Fibroblast of peridontal ligament (primary cell): ENCODE data around the gene ELF2.
"Not testable (repeated sequence)": the region's sequence is repeated elsewhere in the genome, so short reads cannot be mapped to it uniquely, and the experiment has no call there.

Experiments
- DNase-seq: peaks from one replicate; pipeline ENCODE4 v3.0.0-alpha.2; 2010; ENCODE audit errors: extremely low read depth

Gene ELF2

DNA sequence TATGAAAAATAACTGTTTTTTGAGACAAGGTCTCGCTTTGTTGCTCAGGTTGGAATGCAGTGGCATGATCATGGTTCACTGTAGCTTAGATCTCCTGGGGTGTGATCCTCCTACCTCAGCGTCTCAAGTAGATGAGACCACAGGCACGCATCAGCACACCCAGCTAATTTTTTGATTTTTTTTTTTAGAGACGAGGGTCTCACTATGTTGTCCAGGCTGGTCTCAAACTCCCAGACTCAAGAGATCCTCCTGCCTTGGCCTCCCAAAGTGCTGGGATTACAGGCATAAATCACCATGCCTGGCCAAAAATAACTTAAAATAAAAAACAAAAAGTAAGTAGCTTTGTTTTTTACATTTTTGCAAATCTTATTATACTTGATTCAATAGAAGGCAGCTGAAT lies 98.1 kb downstream of the ELF2 start:
- DNase-seq: no peak

- no peak for DNase-seq
These were observed 99.3 kb downstream of the ELF2 start for GRCh38 chr4:139077567-139078355.

DNA sequence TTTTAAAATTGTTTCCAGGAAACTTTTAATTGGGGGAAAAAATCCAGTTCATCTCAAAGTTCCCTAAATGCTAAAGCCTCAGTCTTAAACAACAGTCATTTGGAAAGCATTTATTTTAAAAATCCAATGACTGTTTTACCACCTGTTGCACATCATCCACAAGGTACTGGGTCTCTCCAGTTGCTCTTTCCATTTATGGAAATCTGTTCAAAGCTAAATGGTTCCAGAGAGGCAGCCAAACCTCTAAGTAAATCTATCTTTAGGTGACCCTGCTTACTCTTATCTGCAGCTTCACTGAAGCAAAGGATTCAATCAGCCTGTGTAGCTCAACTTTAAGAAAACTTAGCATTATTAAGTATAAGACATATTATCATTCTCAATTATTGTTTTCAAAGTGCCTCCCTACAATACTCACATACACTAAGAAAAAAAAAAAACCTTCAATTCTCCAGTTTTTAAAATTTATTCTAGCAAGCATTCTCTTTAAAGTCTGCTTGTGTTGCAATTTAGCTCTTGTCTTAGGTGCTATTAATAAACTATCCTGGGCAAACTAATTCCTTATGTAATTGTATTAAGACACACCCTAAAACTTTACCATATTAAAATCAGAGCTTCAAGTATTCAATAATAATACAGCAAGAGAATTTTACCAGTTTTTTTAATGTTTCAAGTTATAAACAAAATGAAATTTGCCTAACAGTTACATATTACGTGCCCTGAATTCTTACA lies 100.8 kb downstream of the ELF2 start:
- no peak for DNase-seq

DNA sequence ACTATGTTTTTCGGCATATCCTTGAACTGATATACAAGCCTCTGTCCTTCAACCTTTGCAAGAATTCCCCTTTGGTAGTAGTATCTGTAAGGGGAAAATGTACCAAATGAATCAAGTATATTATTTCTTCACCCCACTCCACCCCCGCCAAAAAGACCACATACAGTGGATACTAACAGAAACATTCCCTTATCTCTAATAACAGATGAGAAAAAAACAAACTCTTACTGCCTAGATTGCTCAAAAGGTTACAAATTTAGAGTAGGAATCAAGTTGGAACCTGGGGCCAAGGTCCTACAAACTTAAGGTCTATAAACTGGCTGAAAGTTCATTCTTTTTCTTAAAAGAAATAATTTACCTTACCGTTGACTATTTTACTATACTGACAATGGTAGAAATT lies 116.4 kb downstream of the ELF2 start:
- no peak for DNase-seq

- not testable (repeated sequence) for DNase-seq
These were observed 118.0 kb downstream of the ELF2 start for GRCh38 chr4:139059026-139059425.

DNA sequence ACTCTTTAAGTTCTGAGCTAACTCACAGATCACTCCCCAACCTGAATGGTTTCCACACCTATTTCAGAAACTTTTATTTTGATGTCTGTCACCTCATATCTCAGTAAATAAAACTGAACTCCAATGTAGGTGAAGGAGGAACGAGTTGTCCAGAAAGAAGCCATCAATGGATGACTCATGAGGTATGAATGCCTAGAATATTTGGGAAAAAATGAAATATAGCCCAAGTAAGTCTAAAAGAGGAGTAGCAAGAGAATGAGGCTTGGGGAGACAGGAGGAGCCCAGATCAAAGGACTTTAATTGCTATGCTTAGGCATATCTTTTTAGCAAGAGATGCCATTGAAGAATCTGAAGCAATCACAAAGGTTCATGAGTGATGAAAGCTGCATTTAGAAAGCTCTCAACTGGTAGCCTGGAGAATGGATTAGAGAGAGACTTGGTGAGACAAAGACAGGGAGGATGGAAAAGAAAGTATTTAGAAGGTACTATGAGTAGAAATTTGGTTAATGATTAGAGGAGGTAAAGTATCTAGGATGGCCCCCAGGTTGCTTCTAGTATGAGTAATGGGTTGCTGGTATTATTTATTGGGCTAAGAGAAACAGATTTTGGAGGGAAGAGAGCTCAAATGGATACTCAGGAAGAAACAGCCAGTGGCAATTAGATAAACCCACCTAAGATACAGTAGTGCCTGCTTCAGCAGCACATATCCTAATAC lies 122.1 kb downstream of the ELF2 start:
- peak; percentile 26 for DNase-seq

GRCh38 chr4:139053909-139054308 lies 123.1 kb downstream of the ELF2 start:
- DNase-seq: no peak

- DNase-seq: peak; percentile 60
These were observed 126.6 kb downstream of the ELF2 start for GRCh38 chr4:139050446-139050845.

GRCh38 chr4:139048026-139048425 lies 129.0 kb downstream of the ELF2 start:
- no peak for DNase-seq

DNA sequence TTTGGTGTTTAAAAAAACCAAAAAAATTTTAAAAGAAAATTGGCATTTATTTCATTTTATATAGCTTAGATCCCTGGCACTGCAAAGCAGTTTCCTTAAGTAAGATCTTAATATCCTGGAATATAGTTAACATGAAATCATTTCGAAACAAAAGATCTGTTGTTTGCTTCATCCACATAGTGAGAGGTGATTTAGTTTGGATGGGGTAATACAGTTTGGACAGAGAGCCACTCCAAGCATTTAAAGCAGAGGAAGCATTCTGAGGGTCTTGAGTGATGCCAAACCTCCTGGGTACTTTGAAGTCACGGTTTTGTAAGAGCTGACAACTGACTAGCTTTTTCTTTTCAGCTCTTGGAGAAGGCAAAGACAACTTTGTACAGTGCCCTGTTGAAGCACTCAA lies 132.7 kb downstream of the ELF2 start:
- no peak for DNase-seq

DNA sequence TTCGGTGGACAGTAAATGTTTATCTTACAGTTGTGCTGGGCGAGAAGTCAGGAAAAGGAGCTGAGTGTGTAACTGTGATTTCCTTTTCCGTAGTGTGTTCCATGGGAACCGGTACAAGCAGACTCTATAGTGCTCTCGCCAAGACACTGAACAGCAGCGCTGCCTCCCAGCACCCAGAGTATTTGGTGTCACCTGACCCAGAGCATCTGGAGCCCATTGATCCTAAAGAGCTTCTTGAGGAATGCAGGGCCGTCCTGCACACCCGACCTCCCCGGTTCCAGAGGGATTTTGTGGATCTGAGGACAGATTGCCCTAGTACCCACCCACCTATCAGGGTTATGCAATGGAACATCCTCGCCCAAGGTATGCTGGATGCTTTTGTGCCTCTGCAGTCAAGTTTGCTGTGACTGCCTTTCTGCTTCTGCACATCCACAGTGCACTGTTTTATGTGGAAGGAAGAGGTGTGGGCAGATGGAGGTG lies 134.0 kb downstream of the ELF2 start:
- DNase-seq: no peak

GRCh38 chr4:139038874-139039443 lies 138.1 kb downstream of the ELF2 start:
- DNase-seq: no peak

DNA sequence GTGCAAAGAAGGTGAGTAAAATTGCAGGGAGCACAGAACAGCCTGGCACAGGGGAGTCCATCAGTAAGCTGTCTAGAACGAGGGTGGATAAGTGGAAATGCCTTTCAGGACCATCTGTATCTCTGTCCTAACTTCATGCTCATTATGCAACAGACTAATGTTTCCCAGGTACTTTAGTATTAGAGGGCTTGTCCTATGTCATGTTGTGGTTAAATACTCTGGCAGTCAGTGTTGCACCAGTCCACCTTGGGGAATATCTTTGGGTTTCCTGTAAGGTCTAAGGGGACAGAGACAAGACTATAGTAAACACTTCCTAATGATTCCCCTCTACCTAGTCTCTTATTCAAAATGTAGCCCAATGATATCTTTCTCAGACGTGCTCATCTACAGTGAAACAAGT lies 140.1 kb downstream of the ELF2 start:
- DNase-seq: no peak

- DNase-seq: no peak
These were observed 141.4 kb downstream of the ELF2 start for GRCh38 chr4:139035650-139036049.

GRCh38 chr4:139030614-139031235 lies 146.3 kb downstream of the ELF2 start:
- DNase-seq: peak; percentile 93

- not testable (repeated sequence) for DNase-seq
These were observed 147.1 kb downstream of the ELF2 start for GRCh38 chr4:139029866-139030363.

- DNase-seq: no peak
These were observed 148.8 kb downstream of the ELF2 start for GRCh38 chr4:139028191-139028661.

- no peak for DNase-seq
These were observed 149.2 kb downstream of the ELF2 start for GRCh38 chr4:139027776-139028175.

DNA sequence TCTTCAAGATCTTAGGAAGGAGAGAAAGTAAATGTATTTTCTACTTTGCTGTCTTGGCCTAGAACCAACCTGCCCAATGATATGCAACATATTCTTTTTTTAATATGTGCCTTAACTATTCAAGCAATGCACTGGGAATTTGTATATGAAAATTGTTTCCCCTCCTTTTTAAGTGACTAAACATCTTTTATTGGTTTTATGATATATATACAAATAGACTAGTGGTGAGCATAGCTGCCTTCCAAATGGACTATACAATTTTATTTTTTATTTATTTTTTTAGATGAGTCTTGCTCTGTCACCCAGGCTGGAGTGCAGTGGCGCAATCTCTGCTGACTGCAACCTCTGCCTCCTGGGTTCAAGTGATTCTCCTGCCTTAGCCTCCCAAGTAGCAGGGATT lies 151.2 kb downstream of the ELF2 start:
- peak; percentile 25 for DNase-seq

DNA sequence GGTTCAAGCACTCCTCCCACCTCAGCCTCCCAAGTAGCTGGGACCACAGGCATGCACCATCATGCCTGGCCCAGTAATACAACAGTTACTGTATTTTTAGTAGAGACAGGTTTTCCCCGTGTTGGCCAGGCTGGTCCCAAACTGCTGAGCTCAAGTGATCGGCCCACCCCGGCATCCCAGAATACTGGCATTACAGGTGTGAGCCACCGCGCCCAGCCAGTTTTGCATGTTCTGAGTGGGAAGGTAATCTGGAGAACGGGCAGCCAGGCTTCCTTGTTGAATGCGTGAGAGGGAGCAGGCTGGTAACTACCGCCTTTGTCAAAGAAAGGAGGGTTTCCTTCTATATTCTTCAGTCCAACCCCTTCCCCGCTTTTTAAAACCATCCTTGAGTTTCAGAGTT lies 152.3 kb downstream of the ELF2 start:
- DNase-seq: no peak

DNA sequence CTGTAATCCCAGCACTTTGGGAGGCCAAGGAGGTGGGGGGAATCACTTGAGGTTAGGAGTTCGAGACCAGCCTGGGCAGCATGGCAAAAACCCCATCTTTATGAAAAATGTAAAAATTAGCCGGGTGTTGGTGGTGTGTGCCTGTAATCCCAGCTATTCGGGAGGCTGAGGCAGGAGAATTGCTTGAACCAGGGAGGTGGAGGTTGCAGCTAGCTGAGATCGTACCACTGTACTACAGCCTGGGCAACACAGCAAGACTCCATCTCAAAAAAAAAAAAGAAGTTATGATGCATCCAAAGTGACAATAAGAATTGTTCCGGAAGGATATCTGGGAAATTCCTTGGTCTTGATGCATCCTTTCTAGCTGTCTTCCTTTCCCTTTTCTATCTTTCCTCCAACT lies 154.2 kb downstream of the ELF2 start:
- no peak for DNase-seq
